Measurements from ENCODE around the gene ZNF362. TPM values are rescaled to one million over a fixed set of nuclear protein-coding genes. Genes with fewer than 3 reads are reported as not detected.
"Not testable (repeated sequence)": the region's sequence is repeated elsewhere in the genome, so short reads cannot be mapped to it uniquely, and the experiment has no call there.

Gene ZNF362
- polyA plus RNA-seq, 1 donor = 27.1 TPM

GRCh38 chr1:33231166-33231565, 25.1 kb upstream of the ZNF362 start:
- Histone ChIP-seq H3K36me3 (ENCODE audit: control insufficient read depth, insufficient read depth, low read length) (no peaks in the 10 kb centered on the region), H3K27me3 (ENCODE audit: control insufficient read depth, insufficient read depth, low read length) (peaks cover 4% of the 10 kb centered on the region), H3K4me3 (ENCODE audit: low read length) (no peak overlapping the region), H3K27ac (ENCODE audit: low read length) (no peak overlapping the region), H3K9me3 (ENCODE audit: control insufficient read depth, low read depth, low read length) (no peaks in the 10 kb centered on the region), H3K4me1 (ENCODE audit: control insufficient read depth, insufficient read depth, low read length) (no peaks in the 10 kb centered on the region)
- DNase-seq = no peak
- 60% methylated on average over 1 of the region's 7 CpGs for WGBS (ENCODE audit: insufficient coverage, low lambda C conversion rate)

- Histone ChIP-seq H3K27me3 (ENCODE audit: control insufficient read depth, insufficient read depth, low read length) (peaks cover 4% of the 10 kb centered on the region), H3K4me1 (ENCODE audit: control insufficient read depth, insufficient read depth, low read length) (no peaks in the 10 kb centered on the region), H3K4me3 (ENCODE audit: low read length) (no peak overlapping the region), H3K36me3 (ENCODE audit: control insufficient read depth, insufficient read depth, low read length) (no peaks in the 10 kb centered on the region), H3K9me3 (ENCODE audit: control insufficient read depth, low read depth, low read length) (no peaks in the 10 kb centered on the region), H3K27ac (ENCODE audit: low read length) (no peak overlapping the region)
- no CpG with 5 or more reads among the region's 3 CpGs for WGBS (ENCODE audit: insufficient coverage, low lambda C conversion rate)
- no peak for DNase-seq
Measured at GRCh38 chr1:33232716-33233115, 23.6 kb upstream of the ZNF362 start.

- H3K9me3 ChIP-seq (ENCODE audit: control insufficient read depth, low read depth, low read length) = no peaks in the 10 kb centered on the region
- H3K36me3 ChIP-seq (ENCODE audit: control insufficient read depth, insufficient read depth, low read length) = no peaks in the 10 kb centered on the region
- H3K4me3 ChIP-seq (ENCODE audit: low read length) = no peak overlapping the region
- H3K27ac ChIP-seq (ENCODE audit: low read length) = no peak overlapping the region
- WGBS (ENCODE audit: insufficient coverage, low lambda C conversion rate) = 89% methylated on average over 3 of the region's 4 CpGs
- no peaks in the 10 kb centered on the region for H3K27me3 ChIP-seq (ENCODE audit: control insufficient read depth, insufficient read depth, low read length)
- DNase-seq = no peak
- no peaks in the 10 kb centered on the region for H3K4me1 ChIP-seq (ENCODE audit: control insufficient read depth, insufficient read depth, low read length)
Measured at GRCh38 chr1:33234131-33234530, 22.2 kb upstream of the ZNF362 start.

GRCh38 chr1:33234588-33234990, 21.7 kb upstream of the ZNF362 start:
- Histone ChIP-seq H3K4me1 (ENCODE audit: control insufficient read depth, insufficient read depth, low read length) (no peaks in the 10 kb centered on the region), H3K36me3 (ENCODE audit: control insufficient read depth, insufficient read depth, low read length) (no peaks in the 10 kb centered on the region), H3K9me3 (ENCODE audit: control insufficient read depth, low read depth, low read length) (no peaks in the 10 kb centered on the region), H3K27ac (ENCODE audit: low read length) (no peak overlapping the region), H3K27me3 (ENCODE audit: control insufficient read depth, insufficient read depth, low read length) (no peaks in the 10 kb centered on the region), H3K4me3 (ENCODE audit: low read length) (no peak overlapping the region)
- WGBS (ENCODE audit: insufficient coverage, low lambda C conversion rate) = no CpG with 5 or more reads among the region's 7 CpGs
- DNase-seq = peak in 1 of 2 donors; percentile 11

- H3K27me3 ChIP-seq (ENCODE audit: control insufficient read depth, insufficient read depth, low read length) = no peaks in the 10 kb centered on the region
- no peaks in the 10 kb centered on the region for H3K36me3 ChIP-seq (ENCODE audit: control insufficient read depth, insufficient read depth, low read length)
- H3K27ac ChIP-seq (ENCODE audit: low read length) = no peak overlapping the region
- 60% methylated on average over 1 of the region's 2 CpGs for WGBS (ENCODE audit: insufficient coverage, low lambda C conversion rate)
- no peaks in the 10 kb centered on the region for H3K4me1 ChIP-seq (ENCODE audit: control insufficient read depth, insufficient read depth, low read length)
- no peak overlapping the region for H3K4me3 ChIP-seq (ENCODE audit: low read length)
- H3K9me3 ChIP-seq (ENCODE audit: control insufficient read depth, low read depth, low read length) = no peaks in the 10 kb centered on the region
- DNase-seq = no peak
Measured at GRCh38 chr1:33235521-33235920, 20.8 kb upstream of the ZNF362 start.

GRCh38 chr1:33236498-33236897, 19.8 kb upstream of the ZNF362 start:
- Histone ChIP-seq H3K27ac (ENCODE audit: low read length) (no peak overlapping the region), H3K36me3 (ENCODE audit: control insufficient read depth, insufficient read depth, low read length) (no peaks in the 10 kb centered on the region), H3K4me1 (ENCODE audit: control insufficient read depth, insufficient read depth, low read length) (no peaks in the 10 kb centered on the region), H3K27me3 (ENCODE audit: control insufficient read depth, insufficient read depth, low read length) (no peaks in the 10 kb centered on the region), H3K4me3 (ENCODE audit: low read length) (no peak overlapping the region), H3K9me3 (ENCODE audit: control insufficient read depth, low read depth, low read length) (no peaks in the 10 kb centered on the region)
- WGBS (ENCODE audit: insufficient coverage, low lambda C conversion rate) = no CpG with 5 or more reads among the region's 2 CpGs
- no peak for DNase-seq

GRCh38 chr1:33237579-33237978, 18.7 kb upstream of the ZNF362 start:
- Histone ChIP-seq H3K4me3 (ENCODE audit: low read length) (no peak overlapping the region), H3K36me3 (ENCODE audit: control insufficient read depth, insufficient read depth, low read length) (no peaks in the 10 kb centered on the region), H3K27me3 (ENCODE audit: control insufficient read depth, insufficient read depth, low read length) (no peaks in the 10 kb centered on the region), H3K27ac (ENCODE audit: low read length) (no peak overlapping the region), H3K4me1 (ENCODE audit: control insufficient read depth, insufficient read depth, low read length) (no peaks in the 10 kb centered on the region), H3K9me3 (ENCODE audit: control insufficient read depth, low read depth, low read length) (no peaks in the 10 kb centered on the region)
- DNase-seq = no peak
- no CpG with 5 or more reads among the region's 6 CpGs for WGBS (ENCODE audit: insufficient coverage, low lambda C conversion rate)

GRCh38 chr1:33238194-33238724, 18.0 kb upstream of the ZNF362 start:
- 100% methylated on average over 1 of the region's 6 CpGs for WGBS (ENCODE audit: insufficient coverage, low lambda C conversion rate)
- H3K27me3 ChIP-seq (ENCODE audit: control insufficient read depth, insufficient read depth, low read length); H3K36me3 ChIP-seq (ENCODE audit: control insufficient read depth, insufficient read depth, low read length); H3K4me3 ChIP-seq (ENCODE audit: low read length); DNase-seq; H3K9me3 ChIP-seq (ENCODE audit: control insufficient read depth, low read depth, low read length); H3K4me1 ChIP-seq (ENCODE audit: control insufficient read depth, insufficient read depth, low read length); H3K27ac ChIP-seq (ENCODE audit: low read length): not testable (repeated sequence)

GRCh38 chr1:33239410-33239809, 16.9 kb upstream of the ZNF362 start:
- H3K27ac ChIP-seq (ENCODE audit: low read length); H3K9me3 ChIP-seq (ENCODE audit: control insufficient read depth, low read depth, low read length); H3K27me3 ChIP-seq (ENCODE audit: control insufficient read depth, insufficient read depth, low read length); DNase-seq; H3K4me3 ChIP-seq (ENCODE audit: low read length); H3K4me1 ChIP-seq (ENCODE audit: control insufficient read depth, insufficient read depth, low read length); H3K36me3 ChIP-seq (ENCODE audit: control insufficient read depth, insufficient read depth, low read length): not testable (repeated sequence)
- 100% methylated on average over 1 of the region's 9 CpGs for WGBS (ENCODE audit: insufficient coverage, low lambda C conversion rate)

GRCh38 chr1:33241866-33242265, 14.4 kb upstream of the ZNF362 start:
- no peaks in the 10 kb centered on the region for H3K4me1 ChIP-seq (ENCODE audit: control insufficient read depth, insufficient read depth, low read length)
- no peaks in the 10 kb centered on the region for H3K27me3 ChIP-seq (ENCODE audit: control insufficient read depth, insufficient read depth, low read length)
- no peak for DNase-seq
- H3K9me3 ChIP-seq (ENCODE audit: control insufficient read depth, low read depth, low read length) = no peaks in the 10 kb centered on the region
- no peaks in the 10 kb centered on the region for H3K36me3 ChIP-seq (ENCODE audit: control insufficient read depth, insufficient read depth, low read length)
- no peak overlapping the region for H3K27ac ChIP-seq (ENCODE audit: low read length)
- H3K4me3 ChIP-seq (ENCODE audit: low read length) = no peak overlapping the region
- WGBS (ENCODE audit: insufficient coverage, low lambda C conversion rate) = 100% methylated on average over 1 of the region's 4 CpGs

- no CpG with 5 or more reads among the region's 3 CpGs for WGBS (ENCODE audit: insufficient coverage, low lambda C conversion rate)
- Histone ChIP-seq H3K4me1 (ENCODE audit: control insufficient read depth, insufficient read depth, low read length) (no peaks in the 10 kb centered on the region), H3K9me3 (ENCODE audit: control insufficient read depth, low read depth, low read length) (no peaks in the 10 kb centered on the region), H3K4me3 (ENCODE audit: low read length) (no peak overlapping the region), H3K27me3 (ENCODE audit: control insufficient read depth, insufficient read depth, low read length) (no peaks in the 10 kb centered on the region), H3K36me3 (ENCODE audit: control insufficient read depth, insufficient read depth, low read length) (no peaks in the 10 kb centered on the region), H3K27ac (ENCODE audit: low read length) (no peak overlapping the region)
- no peak for DNase-seq
Measured at GRCh38 chr1:33242652-33243051, 13.6 kb upstream of the ZNF362 start.

Measured in large intestine (tissue), 3 donors.